Right lung (tissue), 5 donors: ENCODE measurements around the gene NAV3. TPM values are rescaled to one million over a fixed set of nuclear protein-coding genes. Genes with fewer than 3 reads are reported as not detected.

Experiments used
- DNase-seq, 2 donors: peaks; one replicate each; pipeline ENCODE4 v3.0.0-alpha.2; 2013
- polyA plus RNA-seq, 5 donors: library from polyadenylated mRNA; unstranded; fragments of 120-200 nt; gene quantifications; one replicate each; pipeline versions ENCODE4 v1.2.1 to v1.2.3, GENCODE V29; 2013; ENCODE audit warnings: inconsistent platforms in 1 of 5, low replicate concordance in 1 of 5; ENCODE audit not compliant: insufficient read length in 5 of 5, insufficient read depth in 1 of 5

The NAV3 gene
- polyA plus RNA-seq, 5 donors = 3.6 to 7.1 (median 6.5) TPM

- DNase-seq = no peak
Measured at GRCh38 chr12:77979597-77980250, 149.0 kb downstream of the NAV3 start.

- DNase-seq = no peak
Measured at GRCh38 chr12:77980782-77981181, 150.1 kb downstream of the NAV3 start.

- no peak for DNase-seq
Measured at GRCh38 chr12:77983859-77984258, 153.2 kb downstream of the NAV3 start.

DNA sequence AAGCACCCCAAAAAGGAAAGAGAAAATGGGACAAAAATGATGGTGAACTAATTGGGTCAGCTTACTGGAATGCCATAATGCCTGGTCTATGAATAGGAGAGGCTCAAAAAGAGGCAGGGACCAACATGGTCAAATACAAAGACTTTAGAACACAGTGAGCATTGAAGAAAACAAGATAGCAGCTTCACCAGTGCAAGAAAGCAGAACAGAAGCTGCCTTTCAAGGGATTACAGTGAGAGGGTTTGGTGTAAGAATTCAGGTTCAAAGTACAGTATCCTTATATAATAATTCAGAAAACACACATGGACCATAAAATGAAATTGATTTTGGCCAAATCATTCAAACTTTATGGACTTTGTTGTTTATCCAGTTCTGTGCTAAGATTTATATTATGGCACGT is 162.1 kb downstream of the NAV3 start:
- no peak for DNase-seq

DNA sequence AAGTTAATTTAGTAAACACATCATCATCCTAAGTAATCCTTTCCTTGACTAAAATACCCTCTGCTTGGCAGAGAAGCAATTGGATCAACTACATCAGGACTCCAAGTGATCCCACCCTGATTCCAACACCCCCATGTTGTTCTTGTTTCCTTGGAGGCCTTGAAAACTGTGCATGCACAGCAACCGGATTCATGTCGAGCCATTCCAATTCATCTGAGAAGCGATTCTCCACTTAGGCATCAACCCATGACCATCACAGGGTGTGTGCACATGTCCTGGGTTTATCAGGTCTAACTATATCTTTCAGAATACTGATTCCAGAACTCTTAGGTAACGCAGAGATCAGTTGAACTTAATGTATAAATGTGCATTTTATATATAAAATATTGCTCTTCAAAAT is 163.0 kb downstream of the NAV3 start:
- DNase-seq = no peak

DNA sequence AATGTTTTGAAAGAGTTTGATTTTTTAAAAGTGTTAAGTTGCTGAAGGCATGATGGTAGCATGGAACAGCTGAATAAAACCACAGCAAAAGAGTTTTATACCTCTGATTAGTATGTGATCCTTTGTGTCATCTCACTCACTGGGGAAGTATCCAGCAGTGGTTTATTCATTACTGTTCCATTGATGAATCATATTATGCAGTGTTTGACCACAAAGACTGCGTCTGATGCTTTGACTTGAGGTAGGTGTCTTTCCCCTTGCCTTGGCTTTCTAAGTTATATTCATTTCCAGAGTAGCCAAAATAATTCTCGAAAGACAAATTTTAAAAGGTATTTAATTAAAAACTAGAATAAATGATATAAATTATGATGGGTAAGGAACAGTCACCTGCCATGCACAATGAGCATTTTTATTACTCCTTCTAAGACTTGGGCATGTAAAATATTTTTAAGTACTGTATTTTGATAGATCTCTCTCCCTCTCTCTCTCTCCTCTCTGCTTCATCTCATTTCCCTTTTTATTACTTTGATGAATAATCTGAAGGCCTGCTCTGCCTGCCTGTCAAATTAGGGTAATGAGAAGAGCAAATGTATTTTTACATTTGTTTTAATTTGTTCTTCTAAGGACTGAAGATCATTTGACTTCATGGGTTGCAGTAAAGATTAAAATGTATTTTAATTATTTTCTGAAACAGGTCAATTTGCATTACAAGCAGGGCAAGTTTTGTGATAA is 164.9 kb downstream of the NAV3 start:
- no peak for DNase-seq

GRCh38 chr12:77996670-77997069 is 166.0 kb downstream of the NAV3 start:
- DNase-seq = no peak

DNA sequence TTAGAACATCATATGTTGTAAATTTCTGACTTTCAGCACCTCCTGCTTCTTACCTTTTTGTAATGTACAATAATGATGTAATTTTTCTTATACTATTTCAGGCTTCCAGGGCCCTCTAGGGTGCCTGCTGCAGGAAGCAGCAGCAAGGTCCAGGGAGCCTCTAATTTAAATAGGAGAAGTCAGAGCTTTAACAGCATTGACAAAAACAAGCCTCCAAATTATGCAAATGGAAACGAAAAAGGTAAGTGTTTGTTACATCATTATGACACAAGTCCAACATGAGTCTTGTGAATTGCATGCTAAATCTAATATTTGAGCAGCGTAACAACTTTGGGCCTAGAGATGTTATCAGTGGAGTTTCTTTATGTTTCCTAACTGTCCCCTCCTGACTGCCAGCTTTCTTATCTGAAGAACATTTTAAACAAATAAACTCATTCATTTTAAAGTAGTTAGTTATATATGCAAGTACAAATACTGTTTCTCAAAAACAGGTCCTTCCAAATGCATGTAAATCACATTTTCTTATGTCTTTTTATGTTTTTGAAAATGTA is 167.6 kb downstream of the NAV3 start:
- DNase-seq = no peak

GRCh38 chr12:77999074-77999715 is 168.5 kb downstream of the NAV3 start:
- no peak for DNase-seq

GRCh38 chr12:78002878-78003277 is 172.2 kb downstream of the NAV3 start:
- no peak for DNase-seq

GRCh38 chr12:78004249-78005093 is 173.8 kb downstream of the NAV3 start:
- DNase-seq = no peak

DNA sequence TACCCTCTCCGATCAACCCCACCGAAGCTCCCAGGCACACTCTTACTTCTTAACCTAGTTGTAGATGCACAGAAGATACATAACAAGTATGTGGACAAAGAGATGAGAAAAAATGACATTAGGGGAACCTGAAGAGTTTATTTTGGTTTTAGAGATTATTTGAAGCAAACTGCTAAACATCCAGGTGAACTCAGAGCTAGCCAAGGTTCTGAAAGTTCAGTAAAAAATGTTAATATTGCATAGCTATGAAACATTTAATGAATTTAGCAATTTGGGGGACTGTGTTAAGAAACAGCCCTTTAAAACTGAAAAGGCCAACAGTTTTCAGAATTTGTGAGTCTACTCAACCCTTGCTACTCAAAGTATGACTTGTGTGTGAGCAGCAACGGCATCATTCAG is 174.4 kb downstream of the NAV3 start:
- DNase-seq = no peak

DNA sequence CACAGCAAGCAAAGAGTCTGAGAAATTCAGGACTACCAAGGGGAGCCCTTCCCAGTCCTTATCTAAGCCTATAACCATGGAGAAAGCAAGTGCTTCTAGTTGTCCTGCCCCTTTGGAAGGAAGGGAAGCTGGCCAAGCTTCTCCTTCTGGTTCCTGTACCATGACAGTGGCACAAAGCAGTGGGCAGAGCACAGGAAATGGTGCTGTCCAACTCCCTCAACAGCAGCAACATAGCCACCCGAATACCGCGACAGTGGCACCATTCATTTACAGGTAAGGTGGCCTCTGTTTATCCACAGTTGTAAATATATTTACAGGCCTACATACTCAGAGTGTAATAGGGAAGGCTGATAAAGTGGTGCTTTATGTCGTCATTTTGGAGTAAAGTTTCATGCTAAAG is 176.5 kb downstream of the NAV3 start:
- no peak for DNase-seq

DNA sequence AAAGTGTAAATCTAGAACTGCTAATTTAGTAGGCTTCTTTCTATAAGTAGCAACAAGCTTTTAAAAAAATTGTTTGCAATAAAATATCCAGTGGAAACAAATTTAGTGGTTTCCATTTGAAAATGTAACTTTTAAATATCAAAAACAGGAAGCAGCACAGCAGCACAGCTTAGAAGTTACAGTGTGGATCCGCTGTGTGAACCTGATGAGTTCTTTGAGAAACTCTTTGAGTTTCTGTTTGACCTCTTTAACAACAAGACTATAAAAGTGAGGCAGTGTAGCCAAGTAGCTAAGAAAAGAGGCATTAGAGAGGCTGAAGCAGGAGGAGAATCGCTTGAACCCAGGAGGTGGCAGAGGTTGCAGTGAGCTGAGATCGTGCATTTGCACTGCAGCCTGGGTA is 178.3 kb downstream of the NAV3 start:
- no peak for DNase-seq

- DNase-seq = peak; percentile 13 to 41
Measured at GRCh38 chr12:78018171-78018910, 187.6 kb downstream of the NAV3 start.

- peak; percentile 22 to 31 for DNase-seq
Measured at GRCh38 chr12:78018939-78019338, 188.2 kb downstream of the NAV3 start.

- no peak for DNase-seq
Measured at GRCh38 chr12:78028426-78028825, 197.7 kb downstream of the NAV3 start.

DNA sequence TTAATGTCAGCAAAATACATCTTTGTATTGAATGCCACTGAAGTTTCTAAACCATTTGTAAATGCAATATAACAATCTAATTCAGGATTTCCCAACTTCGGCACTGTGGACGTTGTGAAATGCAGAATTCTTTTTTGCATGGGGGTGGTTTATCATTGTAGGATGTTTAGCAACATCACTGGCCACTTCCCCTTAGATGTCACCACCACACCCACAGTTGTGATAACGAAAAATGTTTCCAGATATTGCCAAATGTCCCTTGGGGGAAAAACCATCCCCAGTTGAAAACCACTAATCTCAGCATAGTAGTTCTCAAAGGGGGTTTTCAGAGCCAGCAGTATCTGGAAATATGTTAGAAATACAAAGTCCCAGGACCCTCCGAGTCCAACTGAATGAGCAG is 203.3 kb downstream of the NAV3 start:
- peak in 1 of 2 donors; percentile 10 for DNase-seq

DNA sequence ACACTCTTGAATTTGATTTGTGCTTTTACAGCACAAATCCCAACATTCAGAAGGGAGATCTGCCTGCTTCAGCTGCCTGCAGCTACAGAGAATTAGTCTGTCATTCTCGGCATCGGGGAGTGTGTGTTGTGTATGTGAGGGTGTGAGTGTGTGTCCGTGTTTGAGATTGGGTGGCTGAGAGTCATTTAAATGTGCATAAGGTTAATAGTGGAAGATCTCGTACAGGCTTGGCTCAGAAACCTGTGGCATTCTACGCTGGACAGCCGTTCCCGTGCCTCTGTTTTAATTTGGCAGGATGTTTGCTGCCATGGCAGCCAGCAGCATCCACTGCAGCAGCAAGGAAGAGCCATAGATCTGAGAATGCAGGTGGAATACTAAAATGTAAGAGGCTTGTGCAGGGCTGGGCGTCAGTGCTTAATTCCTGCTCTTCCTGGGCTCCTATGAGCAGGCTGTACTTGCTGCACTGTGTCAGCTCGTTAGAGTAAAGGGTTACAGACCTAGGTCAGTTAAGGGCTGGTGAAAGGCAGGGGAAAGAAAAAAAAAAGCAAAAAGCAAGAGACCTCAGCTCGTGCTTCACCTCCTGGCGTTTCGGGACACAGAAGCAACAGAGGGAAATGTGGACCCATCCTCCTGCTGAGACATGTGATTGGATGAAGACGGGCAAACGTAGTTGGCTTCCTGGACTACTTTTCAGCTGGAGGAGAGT is 205.4 kb downstream of the NAV3 start:
- no peak for DNase-seq

DNA sequence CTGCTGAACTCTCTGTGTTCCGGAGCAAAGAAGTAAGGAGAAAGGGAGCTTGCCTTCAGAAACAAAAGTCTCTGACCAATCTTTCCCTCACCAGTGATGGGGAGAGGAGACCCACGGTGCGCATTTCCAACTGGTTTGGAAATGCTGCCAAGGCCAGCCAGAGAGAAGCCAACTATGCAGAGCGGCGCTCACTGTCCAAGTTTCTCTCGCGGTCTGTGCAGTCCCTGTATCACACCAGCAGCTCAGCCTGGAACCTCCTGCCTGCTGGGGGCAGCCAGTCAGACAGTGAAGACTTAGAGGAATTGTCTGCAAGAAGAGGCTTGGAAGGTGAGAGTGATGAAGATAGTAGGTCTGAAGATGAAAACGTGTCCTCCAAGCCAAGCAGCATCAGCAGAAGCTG is 206.2 kb downstream of the NAV3 start:
- DNase-seq = no peak

DNA sequence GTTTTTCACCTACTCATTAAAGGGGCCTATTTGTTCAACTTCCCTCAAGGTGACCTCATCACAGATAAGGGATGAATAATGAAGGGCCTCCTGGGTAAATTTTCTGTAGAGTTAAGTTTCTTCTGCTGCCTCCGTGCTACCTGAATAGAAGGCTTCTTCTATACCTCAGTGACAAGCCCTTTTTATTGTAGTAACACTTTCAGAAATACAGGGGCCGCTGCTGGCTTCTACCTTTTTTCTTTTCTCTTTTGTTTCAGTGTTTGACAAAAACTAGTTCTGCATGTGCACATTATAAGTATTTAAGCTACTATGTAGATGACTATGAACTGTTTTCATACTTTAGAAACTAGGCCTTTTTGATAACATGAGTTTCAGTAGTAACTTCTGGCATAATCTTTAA is 207.0 kb downstream of the NAV3 start:
- no peak for DNase-seq
